Neural progenitor cell (in vitro differentiated cells): ENCODE measurements around the gene DBP. TPM values are rescaled to one million over a fixed set of nuclear protein-coding genes. Genes with fewer than 3 reads are reported as not detected.
A peak's percentile ranks its signal among the peaks of the same experiment; 100 is the strongest.
"Not testable (repeated sequence)": the region's sequence is repeated elsewhere in the genome, so short reads cannot be mapped to it uniquely, and the experiment has no call there.

Source experiments
- DNase-seq: peaks from one replicate; pipeline ENCODE4 v3.0.0-alpha.2; 2016; ENCODE audit warnings: low spot score
- H2AFZ ChIP-seq: fragments of 200-600 bp; sonication (generic); replicated peaks from 2 replicates; pipeline ENCODE4 v1.6.1; 2016; ENCODE audit warnings: antibody characterized with exemption
- H3F3A ChIP-seq: fragments of 200-600 bp; sonication (generic); 2 replicates; pipeline ENCODE4 v1.6.1; 2016; ENCODE audit warnings: antibody characterized with exemption, low read depth
- H3K27ac ChIP-seq: fragments of 200-600 bp; sonication (generic); 2 replicates; pipeline ENCODE4 v1.5.1; 2016; ENCODE audit warnings: mild to moderate bottlenecking
- H3K27me3 ChIP-seq: fragments of 200-600 bp; sonication (generic); 2 replicates; pipeline ENCODE4 v1.6.1; 2016; ENCODE audit warnings: mild to moderate bottlenecking, moderate library complexity
- H3K36me3 ChIP-seq: fragments of 200-600 bp; sonication (generic); 2 replicates; pipeline ENCODE4 v1.5.1; 2016
- H3K4me1 ChIP-seq: fragments of 200-600 bp; sonication (generic); 2 replicates; pipeline ENCODE4 v1.6.1; 2016; ENCODE audit warnings: mixed run types
- H3K4me2 ChIP-seq: fragments of 200-600 bp; sonication (generic); 2 replicates; pipeline ENCODE4 v1.6.1; 2016
- H3K4me3 ChIP-seq: fragments of 200-600 bp; sonication (generic); 2 replicates; pipeline ENCODE4 v1.5.1; 2016
- H3K79me2 ChIP-seq: fragments of 200-600 bp; sonication (generic); 2 replicates; pipeline ENCODE4 v1.6.1; 2016; ENCODE audit warnings: low read depth
- H3K9ac ChIP-seq: fragments of 200-600 bp; sonication (generic); 2 replicates; pipeline ENCODE4 v1.6.1; 2016
- H3K9me3 ChIP-seq: fragments of 200-600 bp; sonication (generic); 2 replicates; pipeline ENCODE4 v1.5.1; 2016; ENCODE audit warnings: low read depth
- H4K20me1 ChIP-seq: fragments of 200-600 bp; sonication (generic); 2 replicates; pipeline ENCODE4 v1.6.1; 2016; ENCODE audit warnings: low read depth
- H3K27ac Mint-ChIP-seq: 3 replicates; pipeline ENCODE4 v1.8.0; 2021; ENCODE audit warnings: mixed read lengths
- H3K27me3 Mint-ChIP-seq: 2 replicates; pipeline ENCODE4 v1.8.0; 2022; ENCODE audit warnings: low read depth, mild to moderate bottlenecking, inconsistent platforms, moderate library complexity, mixed read lengths; ENCODE audit not compliant: insufficient read depth
- H3K36me3 Mint-ChIP-seq: 3 replicates; pipeline ENCODE4 v1.8.0; 2021; ENCODE audit warnings: mixed read lengths
- H3K4me1 Mint-ChIP-seq: 3 replicates; pipeline ENCODE4 v1.8.0; 2021; ENCODE audit warnings: mixed read lengths
- H3K4me3 Mint-ChIP-seq: 3 replicates; pipeline ENCODE4 v1.8.0; 2021; ENCODE audit warnings: mild to moderate bottlenecking, moderate library complexity, mixed read lengths
- H3K9me3 Mint-ChIP-seq: 3 replicates; pipeline ENCODE4 v1.8.0; 2020; ENCODE audit warnings: mixed read lengths
- EZH2 ChIP-seq: fragments of 200-600 bp; sonication (generic); IDR thresholded peaks from 2 replicates; pipeline ENCODE4 v1.6.1; 2017; ENCODE audit warnings: antibody characterized with exemption, mild to moderate bottlenecking, moderate library complexity
- EZH2phosphoT487 ChIP-seq: fragments of 200-600 bp; sonication (generic); IDR thresholded peaks from 2 replicates; pipeline ENCODE4 v1.6.1; 2017; ENCODE audit warnings: antibody characterized with exemption
- total RNA-seq: library from RNA; depleted of rRNA; stranded (reverse); fragments of >200 nt; gene quantifications from 2 replicates; pipeline ENCODE4 v1.2.3, GENCODE V29; 2015; ENCODE audit warnings: low replicate concordance
- TF ChIP-seq, protein P1 (sequence below): fragments of 200-600 bp; sonication (generic); IDR thresholded peaks from 2 replicates; pipeline ENCODE4 v1.5.1; 2017; ENCODE audit warnings: antibody characterized with exemption, mild to moderate bottlenecking

DBP gene
- total RNA-seq, 1 donor from 2014 or later, result 7.4 TPM

DNA sequence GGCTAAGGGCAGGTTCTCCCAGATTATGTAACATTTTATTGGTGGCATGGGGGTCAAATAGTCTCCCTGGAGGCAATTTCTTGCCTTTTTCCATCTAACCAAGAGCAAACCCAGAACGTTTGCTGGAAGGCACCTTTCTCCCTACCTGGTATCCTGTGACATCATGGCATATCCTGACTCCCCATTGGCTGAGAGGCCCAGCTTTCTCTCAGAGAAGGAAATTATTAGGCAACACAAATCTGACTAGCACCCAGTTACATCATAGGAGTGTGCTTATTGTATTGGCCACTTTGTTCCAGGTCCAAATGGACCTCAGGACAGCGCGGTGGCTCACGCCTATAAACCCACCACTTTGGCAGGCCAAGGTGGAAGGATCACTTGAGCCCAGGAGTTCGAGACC, 22.6 kb upstream of the DBP start:
- no peak overlapping the region for H3K4me3 ChIP-seq
- peaks cover 14% of the 10 kb centered on the region for H3F3A ChIP-seq
- H3K4me1 ChIP-seq, result peaks cover 9% of the 10 kb centered on the region
- no peaks in the 10 kb centered on the region for H3K36me3 ChIP-seq
- H3K4me2 ChIP-seq, result no peak overlapping the region
- no peaks in the 10 kb centered on the region for H3K79me2 ChIP-seq
- TF ChIP-seq, protein P1, sequence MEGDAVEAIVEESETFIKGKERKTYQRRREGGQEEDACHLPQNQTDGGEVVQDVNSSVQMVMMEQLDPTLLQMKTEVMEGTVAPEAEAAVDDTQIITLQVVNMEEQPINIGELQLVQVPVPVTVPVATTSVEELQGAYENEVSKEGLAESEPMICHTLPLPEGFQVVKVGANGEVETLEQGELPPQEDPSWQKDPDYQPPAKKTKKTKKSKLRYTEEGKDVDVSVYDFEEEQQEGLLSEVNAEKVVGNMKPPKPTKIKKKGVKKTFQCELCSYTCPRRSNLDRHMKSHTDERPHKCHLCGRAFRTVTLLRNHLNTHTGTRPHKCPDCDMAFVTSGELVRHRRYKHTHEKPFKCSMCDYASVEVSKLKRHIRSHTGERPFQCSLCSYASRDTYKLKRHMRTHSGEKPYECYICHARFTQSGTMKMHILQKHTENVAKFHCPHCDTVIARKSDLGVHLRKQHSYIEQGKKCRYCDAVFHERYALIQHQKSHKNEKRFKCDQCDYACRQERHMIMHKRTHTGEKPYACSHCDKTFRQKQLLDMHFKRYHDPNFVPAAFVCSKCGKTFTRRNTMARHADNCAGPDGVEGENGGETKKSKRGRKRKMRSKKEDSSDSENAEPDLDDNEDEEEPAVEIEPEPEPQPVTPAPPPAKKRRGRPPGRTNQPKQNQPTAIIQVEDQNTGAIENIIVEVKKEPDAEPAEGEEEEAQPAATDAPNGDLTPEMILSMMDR, result no peak
- TF ChIP-seq EZH2phosphoT487 (no peak), EZH2 (no peak)
- H3K4me1 Mint-ChIP-seq, result peaks cover 15% of the 10 kb centered on the region
- H2AFZ ChIP-seq, result no peak overlapping the region
- H3K27ac ChIP-seq, result no peak overlapping the region
- no peaks in the 10 kb centered on the region for H4K20me1 ChIP-seq
- no peak overlapping the region for H3K9ac ChIP-seq
- H3K4me3 Mint-ChIP-seq, result no peak overlapping the region
- H3K9me3 ChIP-seq, result no peaks in the 10 kb centered on the region
- peaks cover 2% of the 10 kb centered on the region for H3K9me3 Mint-ChIP-seq
- H3K27ac Mint-ChIP-seq, result no peak overlapping the region
- peaks cover 5% of the 10 kb centered on the region for H3K27me3 Mint-ChIP-seq
- H3K36me3 Mint-ChIP-seq, result no peaks in the 10 kb centered on the region
- DNase-seq, result no peak
- no peaks in the 10 kb centered on the region for H3K27me3 ChIP-seq

DNA sequence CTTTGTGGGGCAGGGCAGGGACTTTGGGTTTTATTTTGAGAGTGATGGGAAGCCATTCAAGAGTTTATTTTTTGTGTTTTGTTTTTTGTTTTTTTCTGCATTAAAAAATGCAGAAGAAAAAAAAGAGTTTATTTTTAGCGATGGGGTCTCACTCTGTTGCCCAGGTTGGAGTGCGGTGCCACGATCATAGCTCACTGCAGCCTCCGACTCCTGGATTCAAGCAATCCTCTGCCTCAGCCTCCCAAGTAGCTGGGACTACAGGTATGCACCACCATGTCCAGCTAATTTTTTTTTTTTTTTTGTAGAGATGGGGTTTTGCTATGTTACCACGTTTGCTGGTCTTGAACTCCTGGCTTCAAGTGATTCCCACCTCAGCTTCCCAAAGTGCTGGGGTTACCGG, 21.3 kb upstream of the DBP start:
- TF ChIP-seq EZH2phosphoT487, result no peak
- no peak for TF ChIP-seq EZH2
- TF ChIP-seq, protein P1, result no peak
- H3K4me2 ChIP-seq, result no peak overlapping the region
- H3K4me1 Mint-ChIP-seq, result peaks cover 21% of the 10 kb centered on the region
- H3K27me3 ChIP-seq, result no peaks in the 10 kb centered on the region
- peaks cover 2% of the 10 kb centered on the region for H3K9me3 Mint-ChIP-seq
- H3K4me1 ChIP-seq, result peaks cover 7% of the 10 kb centered on the region
- no peaks in the 10 kb centered on the region for H4K20me1 ChIP-seq
- DNase-seq, result no peak
- no peak overlapping the region for H3K9ac ChIP-seq
- peak overlapping the region; percentile 5 for H3K4me3 Mint-ChIP-seq
- no peak overlapping the region for H2AFZ ChIP-seq
- no peak overlapping the region for H3K27ac Mint-ChIP-seq
- H3K79me2 ChIP-seq, result no peaks in the 10 kb centered on the region
- H3K27ac ChIP-seq, result no peak overlapping the region
- H3K36me3 Mint-ChIP-seq, result no peaks in the 10 kb centered on the region
- no peaks in the 10 kb centered on the region for H3K9me3 ChIP-seq
- no peak overlapping the region for H3K4me3 ChIP-seq
- peaks cover 7% of the 10 kb centered on the region for H3K27me3 Mint-ChIP-seq
- no peaks in the 10 kb centered on the region for H3K36me3 ChIP-seq
- H3F3A ChIP-seq, result peaks cover 10% of the 10 kb centered on the region

DNA sequence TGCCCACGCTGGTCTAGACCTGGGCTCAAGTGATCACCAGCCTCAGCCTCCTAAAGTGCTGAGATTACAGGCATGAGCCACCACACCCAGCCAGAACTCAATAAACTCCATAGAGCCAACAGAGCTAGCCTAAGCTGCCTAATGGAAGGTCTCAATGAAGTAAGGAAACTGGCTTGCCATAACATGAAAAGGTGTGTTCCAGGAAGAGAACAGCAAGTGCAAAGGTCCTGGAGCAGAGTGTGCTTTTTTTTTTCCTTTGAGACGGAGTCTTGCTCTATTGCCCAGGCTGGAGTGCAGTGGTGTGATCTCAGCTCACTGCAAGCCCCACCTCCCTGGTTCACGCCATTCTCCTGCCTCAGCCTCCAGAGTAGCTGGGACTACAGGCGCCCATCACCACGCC, 20.6 kb upstream of the DBP start:
- H3K9me3 ChIP-seq, H3K9ac ChIP-seq, H3K4me3 Mint-ChIP-seq, H3F3A ChIP-seq, H3K79me2 ChIP-seq, H3K27me3 Mint-ChIP-seq, H3K4me1 ChIP-seq, H3K27ac ChIP-seq, H3K36me3 Mint-ChIP-seq, H2AFZ ChIP-seq, H4K20me1 ChIP-seq, H3K4me2 ChIP-seq, H3K9me3 Mint-ChIP-seq, H3K36me3 ChIP-seq, DNase-seq, H3K27me3 ChIP-seq, H3K27ac Mint-ChIP-seq, H3K4me3 ChIP-seq: not testable (repeated sequence)
- peaks cover 21% of the 10 kb centered on the region for H3K4me1 Mint-ChIP-seq

DNA sequence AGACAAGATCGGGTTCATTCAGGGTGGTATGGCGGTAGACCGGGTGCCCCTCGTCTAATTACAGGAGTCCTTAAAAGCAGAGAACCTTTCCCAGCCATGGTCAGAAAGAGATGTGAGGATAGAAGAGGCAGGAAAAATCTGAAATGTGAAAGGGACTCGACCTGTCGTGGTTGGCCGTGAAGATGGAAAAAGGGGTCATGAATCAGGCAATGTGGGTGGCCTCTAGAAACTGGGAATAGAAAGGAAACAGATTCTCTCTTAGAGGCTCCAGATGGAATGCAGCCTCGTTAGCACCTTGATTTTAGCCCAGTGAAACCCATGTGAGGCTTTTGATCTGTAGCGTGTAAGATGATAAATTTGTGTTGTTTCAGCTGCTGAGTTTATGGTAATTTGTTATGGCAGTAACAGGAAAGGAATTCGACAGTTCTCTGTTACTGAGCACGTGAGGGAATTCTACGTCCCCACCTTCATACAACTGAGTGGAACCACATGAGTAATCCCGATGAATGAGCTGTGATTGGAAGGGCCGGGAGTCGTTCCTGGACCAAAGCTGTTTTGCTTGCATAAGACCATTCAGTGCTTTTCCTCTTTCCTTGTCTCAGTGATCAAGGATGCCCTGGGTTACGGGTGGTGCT, 19.8 kb upstream of the DBP start:
- H3K4me3 ChIP-seq, result no peak overlapping the region
- peaks cover 7% of the 10 kb centered on the region for H3K4me1 ChIP-seq
- Mint-ChIP-seq H3K27me3 (peaks cover 4% of the 10 kb centered on the region), H3K4me3 (no peak overlapping the region), H3K4me1 (peaks cover 25% of the 10 kb centered on the region), H3K36me3 (no peaks in the 10 kb centered on the region), H3K27ac (no peak overlapping the region), H3K9me3 (no peaks in the 10 kb centered on the region)
- H3K27me3 ChIP-seq, result no peaks in the 10 kb centered on the region
- H3K36me3 ChIP-seq, result no peaks in the 10 kb centered on the region
- H2AFZ ChIP-seq, result peak overlapping the region; percentile 61
- no peaks in the 10 kb centered on the region for H3K9me3 ChIP-seq
- no peak for TF ChIP-seq EZH2phosphoT487
- TF ChIP-seq EZH2, result no peak
- TF ChIP-seq, protein P1, result no peak
- no peak overlapping the region for H3K4me2 ChIP-seq
- no peaks in the 10 kb centered on the region for H3K79me2 ChIP-seq
- no peaks in the 10 kb centered on the region for H4K20me1 ChIP-seq
- H3F3A ChIP-seq, result peaks cover 10% of the 10 kb centered on the region
- no peak for DNase-seq
- no peak overlapping the region for H3K9ac ChIP-seq
- no peak overlapping the region for H3K27ac ChIP-seq
